SK-N-MC (cell line): ENCODE measurements around the gene FAM83E.
A peak's percentile ranks its signal among the peaks of the same experiment; 100 is the strongest.

Experiments used
- DNase-seq: peaks from one replicate; pipeline ENCODE4 v3.0.0-alpha.2; 2011; ENCODE audit warnings: low read depth, low spot score
- H3K27ac ChIP-seq: fragments of 200-600 bp; sonication (generic); 2 replicates; pipeline ENCODE4 v1.5.1; 2016; ENCODE audit warnings: mixed run types
- H3K36me3 ChIP-seq: fragments of 200-600 bp; sonication (generic); 2 replicates; pipeline ENCODE4 v1.6.1; 2017; ENCODE audit warnings: antibody characterized with exemption, low read length, mixed read lengths; ENCODE audit not compliant: insufficient read depth
- H3K4me3 ChIP-seq: fragments of 200-600 bp; sonication (generic); 2 replicates; pipeline ENCODE4 v1.5.1; 2016
- H3K9ac ChIP-seq: fragments of 200-600 bp; sonication (generic); 2 replicates; pipeline ENCODE4 v1.8.0; 2017; ENCODE audit warnings: mixed run types, mixed read lengths; ENCODE audit not compliant: insufficient read length
- H3K9me3 ChIP-seq: fragments of 200-600 bp; sonication (generic); 2 replicates; pipeline ENCODE4 v1.6.1; 2017; ENCODE audit warnings: low read depth, mild to moderate bottlenecking, antibody characterized with exemption, low read length, moderate library complexity, mixed read lengths
- EZH2 ChIP-seq: fragments of 200-600 bp; sonication (generic); IDR thresholded peaks from one replicate; pipeline ENCODE4 v1.6.1; 2017; ENCODE audit warnings: antibody characterized with exemption
- FOXP2 ChIP-seq: optimal IDR thresholded peaks from 2 replicates; pipeline ENCODE3; 2011; ENCODE audit warnings: mild to moderate bottlenecking, moderate library complexity; ENCODE audit not compliant: insufficient read depth; ENCODE audit errors: extremely low read length, control extremely low read depth
- POLR2AphosphoS5 ChIP-seq: IDR thresholded peaks from 2 replicates; pipeline ENCODE4 v1.6.1; 2012; ENCODE audit warnings: mild to moderate bottlenecking, low read depth, low read length, borderline replicate concordance

The FAM83E gene

GRCh38 chr19:48637449-48637947 is 22.6 kb upstream of the FAM83E start:
- Histone ChIP-seq H3K36me3 (no peaks in the 10 kb centered on the region), H3K9me3 (no peaks in the 10 kb centered on the region), H3K4me3 (peak overlapping the region; percentile 88), H3K27ac (peak overlapping the region; percentile 99), H3K9ac (peak overlapping the region; percentile 92)
- no peak; the same call in 1 of the 2 replicates for TF ChIP-seq POLR2AphosphoS5
- TF ChIP-seq FOXP2: peak; percentile 72
- peak; percentile 94 for DNase-seq

GRCh38 chr19:48636859-48637448 is 22.1 kb upstream of the FAM83E start, which contains the start of gene DBP:
DBP (minus strand) TSS chr19:48637379; CDS start chr19:48636994, 385 bp downstream.
- no peaks in the 10 kb centered on the region for H3K9me3 ChIP-seq
- DNase-seq: no peak
- peak within 1 kb of the TSS; percentile 99 for H3K27ac ChIP-seq
- TF ChIP-seq FOXP2 (no peak), POLR2AphosphoS5 (peak; percentile 42; the same call in 1 of the 2 replicates), EZH2 (no peak)
- no peaks in the 10 kb centered on the region for H3K36me3 ChIP-seq
- H3K4me3 ChIP-seq: peak within 1 kb of the TSS; percentile 88
- peak within 1 kb of the TSS; percentile 92 for H3K9ac ChIP-seq

GRCh38 chr19:48635966-48636858 is 21.3 kb upstream of the FAM83E start:
- no peak overlapping the region for H3K27ac ChIP-seq
- no peaks in the 10 kb centered on the region for H3K9me3 ChIP-seq
- peak overlapping the region; percentile 80 for H3K9ac ChIP-seq
- peak overlapping the region; percentile 88 for H3K4me3 ChIP-seq
- peaks cover 4% of the 10 kb centered on the region; the same call in 1 of the 2 replicates for H3K36me3 ChIP-seq
- DNase-seq: no peak
- TF ChIP-seq POLR2AphosphoS5 (no peak), EZH2 (no peak)

- Histone ChIP-seq H3K4me3 (peak overlapping the region; percentile 88), H3K9me3 (no peaks in the 10 kb centered on the region), H3K9ac (peak overlapping the region; percentile 80), H3K36me3 (peaks cover 5% of the 10 kb centered on the region; the same call in 1 of the 2 replicates), H3K27ac (peak overlapping the region; percentile 97)
- DNase-seq: no peak
- TF ChIP-seq FOXP2 (no peak), POLR2AphosphoS5 (peak; percentile 60), EZH2 (no peak)
Measured at GRCh38 chr19:48635263-48635965, 20.5 kb upstream of the FAM83E start.

GRCh38 chr19:48634424-48635262 is 19.8 kb upstream of the FAM83E start:
- H3K27ac ChIP-seq: peak overlapping the region; percentile 97

GRCh38 chr19:48634036-48634342 is 19.1 kb upstream of the FAM83E start:
- DNase-seq: no peak
- Histone ChIP-seq H3K4me3 (peak overlapping the region; percentile 88), H3K9ac (peak overlapping the region; percentile 78), H3K36me3 (peaks cover 5% of the 10 kb centered on the region; the same call in 1 of the 2 replicates), H3K27ac (peak overlapping the region; percentile 97), H3K9me3 (no peaks in the 10 kb centered on the region)
- TF ChIP-seq EZH2: no peak
- TF ChIP-seq POLR2AphosphoS5: no peak
- TF ChIP-seq FOXP2: no peak

More at GRCh38 chr19:48634424-48635262, 19.8 kb upstream of the FAM83E start:
- Histone ChIP-seq H3K9me3 (no peaks in the 10 kb centered on the region), H3K9ac (peak overlapping the region; percentile 78), H3K4me3 (peak overlapping the region; percentile 88), H3K36me3 (peaks cover 5% of the 10 kb centered on the region; the same call in 1 of the 2 replicates)
- DNase-seq: no peak
- TF ChIP-seq POLR2AphosphoS5 (peak; percentile 78; the same call in 1 of the 2 replicates), FOXP2 (peak; percentile 59), EZH2 (no peak)
